Measurements from ENCODE around the gene GATA2. TPM values are rescaled to one million over a fixed set of nuclear protein-coding genes. Genes with fewer than 3 reads are reported as not detected.

The GATA2 gene
- total RNA-seq, 1 donor from 2014 or later: 23.5 TPM

- DNase-seq (ENCODE audit: low spot score) (no peak), ATAC-seq (no peak)
- intact Hi-C loops (cut with DNase I): no loop called here
Observed at GRCh38 chr3:128448491-128448890, 44.5 kb downstream of the GATA2 start.

GRCh38 chr3:128447561-128448013 is 45.4 kb downstream of the GATA2 start:
- DNase-seq (ENCODE audit: low spot score): no peak
- ATAC-seq: no peak
- intact Hi-C loops (cut with DNase I): no loop called here

GRCh38 chr3:128446821-128447220 is 46.2 kb downstream of the GATA2 start:
- ATAC-seq (no peak), DNase-seq (ENCODE audit: low spot score) (no peak)
- intact Hi-C loops (cut with DNase I): no loop called here

- intact Hi-C loops (cut with DNase I): no loop called here
- no peak for DNase-seq (ENCODE audit: low spot score)
- ATAC-seq: no peak
Observed at GRCh38 chr3:128445357-128445756, 47.6 kb downstream of the GATA2 start.

- intact Hi-C loops (cut with DNase I): no loop called here
- ATAC-seq (no peak), DNase-seq (ENCODE audit: low spot score) (no peak)
Observed at GRCh38 chr3:128443771-128444170, 49.2 kb downstream of the GATA2 start.

- intact Hi-C loops (cut with DNase I): no loop called here
- ATAC-seq (no peak), DNase-seq (ENCODE audit: low spot score) (no peak)
Observed at GRCh38 chr3:128442949-128443348, 50.1 kb downstream of the GATA2 start.

- DNase-seq (ENCODE audit: low spot score) (no peak), ATAC-seq (no peak)
- intact Hi-C loops (cut with DNase I): no loop called here
Observed at GRCh38 chr3:128442070-128442469, 50.9 kb downstream of the GATA2 start.

- no peak for DNase-seq (ENCODE audit: low spot score)
- intact Hi-C loops (cut with DNase I): no loop called here
- peak; percentile 45 for ATAC-seq
Observed at GRCh38 chr3:128439226-128439625, 53.8 kb downstream of the GATA2 start.

GRCh38 chr3:128438488-128439072 is 54.4 kb downstream of the GATA2 start:
- no peak for ATAC-seq
- intact Hi-C loops (cut with DNase I): no loop called here

GRCh38 chr3:128436214-128436613 is 56.8 kb downstream of the GATA2 start:
- intact Hi-C loops (cut with DNase I): no loop called here
- ATAC-seq (no peak), DNase-seq (ENCODE audit: low spot score) (no peak)

More at GRCh38 chr3:128438488-128439072, 54.4 kb downstream of the GATA2 start:
- no peak for DNase-seq (ENCODE audit: low spot score)

GRCh38 chr3:128435561-128435960 is 57.4 kb downstream of the GATA2 start:
- DNase-seq (ENCODE audit: low spot score): no peak
- intact Hi-C loops (cut with DNase I): no loop called here
- ATAC-seq: no peak

- DNase-seq (ENCODE audit: low spot score) (no peak), ATAC-seq (peak; percentile 44)
- intact Hi-C loops (cut with DNase I): no loop called here
Observed at GRCh38 chr3:128435058-128435457, 57.9 kb downstream of the GATA2 start.

GRCh38 chr3:128434524-128434923 is 58.5 kb downstream of the GATA2 start:
- intact Hi-C loops (cut with DNase I): no loop called here
- no peak for ATAC-seq
- DNase-seq (ENCODE audit: low spot score): no peak

- intact Hi-C loops (cut with DNase I): no loop called here
- ATAC-seq: no peak
- DNase-seq (ENCODE audit: low spot score): no peak
Observed at GRCh38 chr3:128433837-128434165, 59.2 kb downstream of the GATA2 start.

GRCh38 chr3:128432971-128433836 is 59.8 kb downstream of the GATA2 start:
- intact Hi-C loops (cut with DNase I): no loop called here
- ATAC-seq: no peak
- DNase-seq (ENCODE audit: low spot score): no peak

GRCh38 chr3:128432301-128432970 is 60.6 kb downstream of the GATA2 start:
- intact Hi-C loops (cut with DNase I): no loop called here
- ATAC-seq (no peak), DNase-seq (ENCODE audit: low spot score) (no peak)

GRCh38 chr3:128431803-128432300 is 61.1 kb downstream of the GATA2 start:
- no peak for ATAC-seq
- intact Hi-C loops (cut with DNase I): no loop called here
- no peak for DNase-seq (ENCODE audit: low spot score)

- no peak for DNase-seq (ENCODE audit: low spot score)
- ATAC-seq: no peak
- intact Hi-C loops (cut with DNase I): no loop called here
Observed at GRCh38 chr3:128430731-128431130, 62.3 kb downstream of the GATA2 start.

GRCh38 chr3:128430301-128430700 is 62.7 kb downstream of the GATA2 start:
- ATAC-seq: no peak
- DNase-seq (ENCODE audit: low spot score): no peak
- intact Hi-C loops (cut with DNase I): no loop called here

GRCh38 chr3:128429751-128430150 is 63.2 kb downstream of the GATA2 start:
- no peak for ATAC-seq
- no peak for DNase-seq (ENCODE audit: low spot score)
- intact Hi-C loops (cut with DNase I): loop anchor here (10.0 kb wide), 1 partner anchor 155 kb away; no protein-coding TSS in a partner anchor

All from sciatic nerve (tissue), 2 donors.